H1 (cell line): ENCODE measurements around the gene ZIC5. TPM values are rescaled to one million over a fixed set of nuclear protein-coding genes. Genes with fewer than 3 reads are reported as not detected.

Experiments used
- CTCF ChIA-PET: fragments of 300-600 bp; sonication (Branson Sonifier 250); formaldehyde crosslinking; loops from one replicate; lab custom pipeline; 2021; ENCODE audit not compliant: partially characterized antibody; lab: Charles Lee
- POLR2A ChIA-PET: fragments of 300-600 bp; sonication (Branson Sonifier 250); formaldehyde crosslinking; loops from one replicate; lab custom pipeline; 2021; ENCODE audit warnings: inconsistent platforms; ENCODE audit not compliant: partially characterized antibody; lab: Charles Lee
- DNase-seq, 2 experiments: peaks; one replicate each; pipeline versions ENCODE4 v3.0.0 to v3.0.0-alpha.2; 2010 to 2022; ENCODE audit warnings: low spot score in 2 of 2, low read depth in 1 of 2, mixed read lengths in 1 of 2
- FAIRE-seq: peaks from 2 replicates; lab custom pipeline; 2011; peaks lifted over from hg19 to GRCh38; lab: Jason Lieb, UNC
- H2AFZ ChIP-seq: 2 replicates; pipeline ENCODE4 v1.8.1; 2012; ENCODE audit warnings: low read length, inconsistent platforms
- H2AK5ac ChIP-seq: 2 replicates; pipeline ENCODE4 v1.6.1; 2013; ENCODE audit warnings: low read depth, low read length
- H2BK120ac ChIP-seq: replicated peaks from 2 replicates; pipeline ENCODE3; 2013; ENCODE audit warnings: low read depth, low read length, inconsistent platforms
- H2BK12ac ChIP-seq: 2 replicates; pipeline ENCODE4 v1.6.1; 2013; ENCODE audit warnings: low read depth, low read length
- H2BK15ac ChIP-seq: 2 replicates; pipeline ENCODE4 v1.6.1; 2013; ENCODE audit warnings: low read length
- H2BK20ac ChIP-seq: 2 replicates; pipeline ENCODE4 v1.6.1; 2013; ENCODE audit warnings: low read length
- H2BK5ac ChIP-seq: 2 replicates; pipeline ENCODE4 v1.6.1; 2013; ENCODE audit warnings: low read depth, low read length
- H3K14ac ChIP-seq: 2 replicates; pipeline ENCODE4 v1.6.1; 2013; ENCODE audit warnings: inconsistent platforms; ENCODE audit not compliant: insufficient read length
- H3K18ac ChIP-seq: 2 replicates; pipeline ENCODE4 v1.6.1; 2013; ENCODE audit warnings: low read length; ENCODE audit errors: extremely low read depth
- H3K23ac ChIP-seq: 2 replicates; pipeline ENCODE4 v1.6.1; 2013; ENCODE audit warnings: inconsistent platforms; ENCODE audit not compliant: insufficient read length
- H3K23me2 ChIP-seq: 2 replicates; pipeline ENCODE4 v1.6.1; 2013; ENCODE audit warnings: low read depth, low read length
- H3K27ac ChIP-seq: 2 replicates; pipeline ENCODE4 v1.6.1; 2011; ENCODE audit warnings: low read depth, low read length, inconsistent platforms
- H3K27me3 ChIP-seq, 4 experiments: replicated peaks in 1 of 4; 1 replicate in 1 of 4; 2 replicates in 3 of 4; pipeline versions ENCODE4 v1.6.1 to v1.8.1; 2011 to 2013; ENCODE audit warnings: low read length in 3 of 4, mild to moderate bottlenecking in 3 of 4, inconsistent platforms in 2 of 4, mixed read lengths in 2 of 4, moderate library complexity in 1 of 4; ENCODE audit not compliant: control insufficient read depth in 3 of 4, insufficient read depth in 3 of 4; ENCODE audit errors: extremely low read depth in 1 of 4
- H3K36me3 ChIP-seq, 4 experiments: 2 replicates each; pipeline versions ENCODE4 v1.6.1 to v1.8.1; 2011 to 2013; ENCODE audit warnings: mild to moderate bottlenecking in 4 of 4, low read length in 3 of 4, moderate library complexity in 2 of 4, control low read depth in 1 of 4, inconsistent platforms in 1 of 4; ENCODE audit not compliant: insufficient read depth in 4 of 4, control insufficient read depth in 2 of 4
- H3K4ac ChIP-seq: replicated peaks from 2 replicates; pipeline ENCODE3; 2013; ENCODE audit warnings: low read length, low read depth, mixed read lengths, inconsistent platforms; ENCODE audit not compliant: insufficient read length
- H3K4me1 ChIP-seq, 4 experiments: replicated peaks in 1 of 4; 1 replicate in 1 of 4; 2 replicates in 3 of 4; pipeline versions ENCODE4 v1.6.1 to v1.8.1; 2011 to 2013; ENCODE audit warnings: low read length in 3 of 4, inconsistent platforms in 2 of 4, mixed read lengths in 1 of 4; ENCODE audit not compliant: insufficient read depth in 4 of 4, control insufficient read depth in 3 of 4
- H3K4me2 ChIP-seq, 2 experiments: 2 replicates each; pipeline versions ENCODE4 v1.6.1 to v1.8.1; 2011 to 2013; ENCODE audit warnings: low read depth in 2 of 2, low read length in 2 of 2, control low read depth in 1 of 2, inconsistent platforms in 1 of 2, mild to moderate bottlenecking in 1 of 2; ENCODE audit not compliant: insufficient read depth in 1 of 2
- H3K4me3 ChIP-seq, 4 experiments: fragments of 200-600, 300-600 bp in 1 of 4; sonication (generic), shearing (Covaris generic), sonication (Bioruptor Twin) in 1 of 4; 2 replicates each; pipeline versions ENCODE4 v1.5.1 to v1.8.1; 2011 to 2016; ENCODE audit warnings: low read length in 4 of 4, low read depth in 3 of 4, control low read depth in 2 of 4, inconsistent platforms in 2 of 4, mild to moderate bottlenecking in 2 of 4, mixed read lengths in 1 of 4, moderate library complexity in 1 of 4; ENCODE audit not compliant: insufficient read depth in 2 of 4; ENCODE audit errors: extremely low read depth in 1 of 4
- H3K56ac ChIP-seq: replicated peaks from 2 replicates; pipeline ENCODE3; 2013; ENCODE audit warnings: low read depth, mild to moderate bottlenecking, mixed read lengths, low read length, inconsistent platforms; ENCODE audit not compliant: insufficient read length
- H3K79me1 ChIP-seq: 2 replicates; pipeline ENCODE4 v1.6.1; 2013; ENCODE audit warnings: low read depth, low read length, control low read depth
- H3K79me2 ChIP-seq, 2 experiments: 2 replicates each; pipeline versions ENCODE4 v1.6.1 to v1.8.1; 2012 to 2013; ENCODE audit warnings: low read length in 2 of 2, mild to moderate bottlenecking in 2 of 2, inconsistent platforms in 1 of 2; ENCODE audit not compliant: insufficient read depth in 2 of 2, control insufficient read depth in 1 of 2
- H3K9ac ChIP-seq, 4 experiments: replicated peaks in 1 of 4; 1 replicate in 1 of 4; 2 replicates in 3 of 4; pipeline versions ENCODE4 v1.6.1 to v1.8.1; 2011 to 2013; ENCODE audit warnings: low read depth in 3 of 4, low read length in 3 of 4, control low read depth in 2 of 4, mild to moderate bottlenecking in 2 of 4, moderate library complexity in 2 of 4, inconsistent platforms in 1 of 4; ENCODE audit errors: extremely low read depth in 1 of 4
- H3K9me3 ChIP-seq, 2 experiments: 2 replicates each; pipeline versions ENCODE4 v1.6.1 to v1.8.1; 2012 to 2013; ENCODE audit warnings: mild to moderate bottlenecking in 2 of 2, moderate library complexity in 2 of 2, control low read depth in 1 of 2, inconsistent platforms in 1 of 2, low read depth in 1 of 2, low read length in 1 of 2, mixed read lengths in 1 of 2; ENCODE audit not compliant: insufficient read depth in 2 of 2
- H4K20me1 ChIP-seq, 2 experiments: replicated peaks in 1 of 2; 2 replicates each; pipeline versions ENCODE3 to v1.8.1; 2011 to 2013; ENCODE audit warnings: inconsistent platforms in 2 of 2, low read length in 2 of 2, mild to moderate bottlenecking in 1 of 2; ENCODE audit not compliant: insufficient read depth in 2 of 2, control insufficient read depth in 1 of 2
- H4K5ac ChIP-seq: 2 replicates; pipeline ENCODE4 v1.6.1; 2013; ENCODE audit warnings: low read length, low read depth, mixed read lengths, inconsistent platforms; ENCODE audit not compliant: insufficient read length
- H4K8ac ChIP-seq: 2 replicates; pipeline ENCODE4 v1.8.0; 2013; ENCODE audit warnings: mild to moderate bottlenecking, moderate library complexity, low read length, inconsistent platforms; ENCODE audit not compliant: insufficient read depth; ENCODE audit errors: extremely low read depth
- H4K91ac ChIP-seq: replicated peaks from 2 replicates; pipeline ENCODE3; 2013; ENCODE audit warnings: low read length, mixed read lengths, inconsistent platforms; ENCODE audit not compliant: insufficient read length
- RNF2 ChIP-seq: fragments of 200-900, 300-1000 bp; sonication (generic); IDR thresholded peaks from 2 replicates; pipeline ENCODE4 v1.7.1; 2016; ENCODE audit warnings: borderline replicate concordance, low read depth, mild to moderate bottlenecking, antibody characterized with exemption, low read length; ENCODE audit not compliant: poor library complexity, severe bottlenecking; ENCODE audit errors: missing control alignments
- SUZ12 ChIP-seq: fragments of 200-600 bp; sonication (generic); IDR thresholded peaks from 2 replicates; pipeline ENCODE4 v1.6.1; 2012; ENCODE audit warnings: mild to moderate bottlenecking, inconsistent platforms, low read length, moderate library complexity, mixed read lengths
- WGBS, 2 experiments: shearing (Covaris generic) in 1 of 2; methylation state at CpG; one replicate each; pipeline versions ENCODE4 v1.1.6 to v1.1.7; 2013 to 2015; ENCODE audit warnings: low lambda C conversion rate in 2 of 2, mixed read lengths in 2 of 2, inconsistent platforms in 1 of 2, low coverage in 1 of 2, missing lambda C conversion rate in 1 of 2; ENCODE audit not compliant: insufficient replicate concordance in 2 of 2, insufficient coverage in 1 of 2, insufficient read length in 1 of 2; ENCODE audit errors: extremely low coverage in 1 of 2, missing lambda C conversion rate in 1 of 2; 5-methylcytosine and 5-hydroxymethylcytosine counted together
- polyA plus RNA-seq, 7 experiments: library from polyadenylated mRNA; depleted of rRNA in 3 of 7; stranded (reverse) in 5 of 7; unstranded in 2 of 7; fragments of >200 nt in 5 of 7; fragments of 200-250 nt in 2 of 7; gene quantifications; 1 replicate in 5 of 7; 2 replicates in 1 of 7; 4 replicates in 1 of 7; pipeline versions ENCODE4 v1.2.1 to v1.2.3, GENCODE V29; 2011 to 2013; ENCODE audit warnings: missing spikeins in 2 of 7, mixed read lengths in 2 of 7
- total RNA-seq: library from RNA; stranded (reverse); fragmentation: NEBNext Ultra II Directional; extraction: Animal tissue kit (Norgen Biotek cat#: 25700); gene quantifications from 2 replicates; pipeline ENCODE4 v1.2.1, GENCODE V29; 2021

Gene ZIC5
- total and polyA plus RNA-seq, 2 of the 8 experiments (the other 6 are each of a cell fraction or from before 2014, with no cell fraction given): 14.2 to 52.7 TPM

- Histone ChIP-seq H3K4me3 (peak overlapping the region; percentile 41 to 94 (median 66); a peak in 7 of 8 replicates), H3K9me3 (no peaks in the 10 kb centered on the region), H3K4ac (no peak overlapping the region), H2BK120ac (no peak overlapping the region), H3K79me1 (no peaks in the 10 kb centered on the region; the same call in 1 of the 2 replicates), H2AK5ac (no peak overlapping the region), H3K4me2 (peak overlapping the region; percentile 91 to 95), H3K23me2 (peaks cover 28% of the 10 kb centered on the region), H3K56ac (no peak overlapping the region), H4K8ac (peak overlapping the region; percentile 25; the same call in 1 of the 2 replicates), H4K5ac (peak overlapping the region; percentile 7), H3K27me3 (peaks cover 3 to 58% (median 35%) of the 10 kb centered on the region in 4 experiments; a peak in 6 of 7 replicates), H3K9ac (no peak overlapping the region), H2BK5ac (peak overlapping the region; percentile 56; the same call in 1 of the 2 replicates), H3K18ac (peak overlapping the region; percentile 67; the same call in 1 of the 2 replicates), H2BK20ac (peak overlapping the region; percentile 48; the same call in 1 of the 2 replicates), H3K14ac (no peak overlapping the region), H3K79me2 (peaks cover 9 to 34% of the 10 kb centered on the region in 2 experiments), H3K36me3 (peaks cover 8 to 33% (median 16%) of the 10 kb centered on the region in 4 experiments; a peak in 6 of 8 replicates), H4K91ac (peak overlapping the region; percentile 11), H3K4me1 (peaks cover 4 to 35% (median 22%) of the 10 kb centered on the region in 4 experiments), H4K20me1 (peaks cover 8 to 14% of the 10 kb centered on the region in 2 experiments), H3K27ac (no peak overlapping the region), H2BK15ac (0 out of 2 replicates have a peak overlapping the region, but pooled peaks have one; percentile 72), H3K23ac (no peak overlapping the region), H2BK12ac (0 out of 2 replicates have a peak overlapping the region, but pooled peaks have one; percentile 62), H2AFZ (no peak overlapping the region)
- FAIRE-seq (peak; percentile 7), DNase-seq (peak in 1 of 2 experiments; percentile 75)
- POLR2A ChIA-PET: interaction anchor here (0.8 to 11.2 kb wide), 12 partner anchors 5 to 415 kb away, joined by 3 to 145 read pairs (median 6); partner anchors contain the start of genes ZIC2 and ZIC5
- CTCF ChIA-PET: interaction anchor here (0.6 to 2.5 kb wide), 4 partner anchors 33 to 331 kb away, joined by 3 to 10 read pairs (median 5); no protein-coding TSS in a partner anchor
- WGBS, 2 experiments: 3% methylated on average over 41 of the region's 43 CpGs; no CpG with 5 or more reads in 1 of the 2 experiments
- TF ChIP-seq SUZ12 (peak; percentile 43; the same call in 1 of the 2 replicates), RNF2 (peak; percentile 45)
Observed at GRCh38 chr13:99988529-99989275, 17.1 kb upstream of the ZIC5 start.
